HG02943 (cell line): ENCODE data around the gene RORC.
"Not testable (repeated sequence)": the region's sequence is repeated elsewhere in the genome, so short reads cannot be mapped to it uniquely, and the experiment has no call there.

ENCODE experiments used
- ATAC-seq: cut with Tn5 transposase; IDR thresholded peaks from one replicate; pipeline ENCODE4 v1.9.1; 2021; ENCODE audit warnings: mild to moderate bottlenecking, low read depth, moderate library complexity; ENCODE audit not compliant: unreplicated experiment

The RORC gene

GRCh38 chr1:151809290-151809984, 22.2 kb downstream of the RORC start:
- ATAC-seq: no peak

GRCh38 chr1:151807766-151808165, 23.8 kb downstream of the RORC start:
- ATAC-seq: no peak

- no peak for ATAC-seq
Observed at GRCh38 chr1:151807131-151807530, 24.5 kb downstream of the RORC start.

GRCh38 chr1:151806170-151806569, 25.4 kb downstream of the RORC start:
- no peak for ATAC-seq

GRCh38 chr1:151805066-151805820, 26.4 kb downstream of the RORC start, which contains the start of gene LINGO4:
Gene LINGO4, minus strand, starts transcription at chr1:151805419. Its CDS starts 2,715 bp downstream, at chr1:151802704.
- ATAC-seq: no peak

- no peak for ATAC-seq
Observed at GRCh38 chr1:151803915-151804314, 27.7 kb downstream of the RORC start.

GRCh38 chr1:151803164-151803563, 28.4 kb downstream of the RORC start:
- ATAC-seq: no peak

GRCh38 chr1:151802372-151802771, 29.2 kb downstream of the RORC start:
- ATAC-seq: no peak

- ATAC-seq: no peak
Observed at GRCh38 chr1:151801846-151802245, 29.8 kb downstream of the RORC start.

GRCh38 chr1:151801310-151801820, 30.2 kb downstream of the RORC start:
- no peak for ATAC-seq

- ATAC-seq: no peak
Observed at GRCh38 chr1:151800830-151801229, 30.8 kb downstream of the RORC start.

GRCh38 chr1:151799179-151800022, 32.2 kb downstream of the RORC start:
- ATAC-seq: no peak

GRCh38 chr1:151798571-151798970, 33.0 kb downstream of the RORC start:
- ATAC-seq: no peak

- ATAC-seq: peak; percentile 7
Observed at GRCh38 chr1:151790940-151791651, 40.5 kb downstream of the RORC start.

GRCh38 chr1:151790071-151790939, 41.3 kb downstream of the RORC start, which contains the start of gene TDRKH:
Gene TDRKH, minus strand, starts transcription at chr1:151790500. Its CDS starts 7,478 bp downstream, at chr1:151783022.
- peak; percentile 96 for ATAC-seq

GRCh38 chr1:151787689-151788088, 43.9 kb downstream of the RORC start:
- no peak for ATAC-seq

GRCh38 chr1:151783796-151784195, 47.8 kb downstream of the RORC start:
- ATAC-seq: no peak

GRCh38 chr1:151782741-151783140, 48.9 kb downstream of the RORC start:
- ATAC-seq: no peak

GRCh38 chr1:151782026-151782425, 49.6 kb downstream of the RORC start:
- ATAC-seq: not testable (repeated sequence)
